ENCODE data around the gene ZNF74.

The ZNF74 gene

GRCh38 chr22:20418211-20418788, 24.3 kb downstream of the ZNF74 start:
- in situ Hi-C loops (cut with MboI; ENCODE audit: low sequenced_read_pairs) = no loop called here

GRCh38 chr22:20419664-20419951, 25.7 kb downstream of the ZNF74 start:
- in situ Hi-C loops (cut with MboI; ENCODE audit: low sequenced_read_pairs) = no loop called here

GRCh38 chr22:20420157-20420842, 26.3 kb downstream of the ZNF74 start:
- in situ Hi-C loops (cut with MboI; ENCODE audit: low sequenced_read_pairs) = no loop called here

GRCh38 chr22:20421507-20421874, 27.5 kb downstream of the ZNF74 start:
- in situ Hi-C loops (cut with MboI; ENCODE audit: low sequenced_read_pairs) = no loop called here

GRCh38 chr22:20422271-20423007, 28.5 kb downstream of the ZNF74 start:
- in situ Hi-C loops (cut with MboI; ENCODE audit: low sequenced_read_pairs) = no loop called here

GRCh38 chr22:20423008-20423905, 29.3 kb downstream of the ZNF74 start:
- in situ Hi-C loops (cut with MboI; ENCODE audit: low sequenced_read_pairs) = no loop called here

GRCh38 chr22:20423906-20424551, 30.1 kb downstream of the ZNF74 start:
- in situ Hi-C loops (cut with MboI; ENCODE audit: low sequenced_read_pairs) = no loop called here

GRCh38 chr22:20424568-20424931, 30.6 kb downstream of the ZNF74 start:
- in situ Hi-C loops (cut with MboI; ENCODE audit: low sequenced_read_pairs) = no loop called here

GRCh38 chr22:20424932-20425565, 31.1 kb downstream of the ZNF74 start:
- in situ Hi-C loops (cut with MboI; ENCODE audit: low sequenced_read_pairs) = no loop called here

- in situ Hi-C loops (cut with MboI; ENCODE audit: low sequenced_read_pairs) = no loop called here
These were observed 31.8 kb downstream of the ZNF74 start for GRCh38 chr22:20425566-20426258.

- in situ Hi-C loops (cut with MboI; ENCODE audit: low sequenced_read_pairs) = no loop called here
These were observed 32.3 kb downstream of the ZNF74 start for GRCh38 chr22:20426259-20426615.

- in situ Hi-C loops (cut with MboI; ENCODE audit: low sequenced_read_pairs) = no loop called here
These were observed 33.4 kb downstream of the ZNF74 start for GRCh38 chr22:20427104-20427944.

- in situ Hi-C loops (cut with MboI; ENCODE audit: low sequenced_read_pairs) = no loop called here
These were observed 34.0 kb downstream of the ZNF74 start for GRCh38 chr22:20427945-20428417.

- in situ Hi-C loops (cut with MboI; ENCODE audit: low sequenced_read_pairs) = no loop called here
These were observed 34.7 kb downstream of the ZNF74 start for GRCh38 chr22:20428496-20429253.

GRCh38 chr22:20429254-20430100, 35.5 kb downstream of the ZNF74 start:
- in situ Hi-C loops (cut with MboI; ENCODE audit: low sequenced_read_pairs) = no loop called here

- in situ Hi-C loops (cut with MboI; ENCODE audit: low sequenced_read_pairs) = no loop called here
These were observed 36.3 kb downstream of the ZNF74 start for GRCh38 chr22:20430101-20430719.

All from HL-60/S4 treated with phorbol 12-myristate 13-acetate at 8.2 ng/mL for 4 days and 3 days (cell line).